SIG-M5 treated with dmso at 0.1 percent for 504 hours (cell line): ENCODE data around the gene GRPR.
"Not testable (repeated sequence)": the region's sequence is repeated elsewhere in the genome, so short reads cannot be mapped to it uniquely, and the experiment has no call there.

Source experiments
- DNase-seq: peaks from one replicate; lab custom pipeline; 2025; ENCODE audit not compliant: unreplicated experiment; lab: John Stamatoyannopoulos, UW

GRPR gene

DNA sequence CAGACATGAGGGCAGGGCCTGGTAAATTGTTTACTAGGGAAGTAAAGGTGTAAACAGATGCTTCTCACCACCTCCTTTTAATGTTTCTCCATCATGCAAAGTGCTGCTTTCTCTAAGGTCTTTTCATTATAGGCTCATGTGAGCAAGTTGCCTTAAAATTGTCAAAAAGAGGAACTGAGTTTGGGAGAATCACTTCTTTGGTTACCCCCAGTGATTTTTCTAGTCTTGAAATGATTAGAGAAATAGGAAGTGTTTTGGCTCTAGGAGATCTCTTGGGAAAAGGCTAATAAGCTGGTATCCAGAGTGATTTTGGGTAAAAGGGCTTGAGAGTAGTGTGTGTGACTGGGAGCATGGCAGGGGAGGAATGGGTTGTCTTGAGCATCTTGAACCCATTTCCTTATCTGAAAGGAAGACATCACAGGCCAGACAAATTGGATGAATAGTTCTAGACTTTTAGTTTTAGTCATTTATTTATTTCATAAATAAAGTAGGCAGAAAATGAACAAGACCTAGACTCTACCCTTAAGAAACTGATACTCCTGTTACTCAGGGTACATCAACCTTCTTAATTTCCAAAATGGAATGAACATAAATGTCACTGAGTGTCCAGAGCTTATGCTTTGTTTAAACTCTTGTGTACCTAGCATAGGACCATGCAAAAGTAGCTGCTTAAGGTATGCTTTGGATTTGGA is 14.2 kb downstream of the GRPR start:
- DNase-seq = peak; percentile 34

DNA sequence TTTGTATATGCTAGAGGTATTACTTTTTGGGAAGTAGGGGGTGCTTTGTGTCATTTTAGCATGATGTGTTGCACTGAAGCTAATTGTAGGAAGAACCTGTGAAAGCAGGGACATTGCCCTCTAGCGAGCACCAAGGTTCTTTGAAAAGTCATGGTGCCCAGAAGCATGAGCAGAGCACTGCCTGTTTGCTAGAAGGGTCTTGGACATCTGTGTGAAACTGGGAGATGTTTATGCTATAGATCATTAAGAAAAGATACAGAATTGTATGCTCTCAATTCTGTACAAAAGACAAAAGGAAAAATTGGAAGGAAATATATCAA is 14.7 kb downstream of the GRPR start:
- DNase-seq = peak; percentile 15

DNA sequence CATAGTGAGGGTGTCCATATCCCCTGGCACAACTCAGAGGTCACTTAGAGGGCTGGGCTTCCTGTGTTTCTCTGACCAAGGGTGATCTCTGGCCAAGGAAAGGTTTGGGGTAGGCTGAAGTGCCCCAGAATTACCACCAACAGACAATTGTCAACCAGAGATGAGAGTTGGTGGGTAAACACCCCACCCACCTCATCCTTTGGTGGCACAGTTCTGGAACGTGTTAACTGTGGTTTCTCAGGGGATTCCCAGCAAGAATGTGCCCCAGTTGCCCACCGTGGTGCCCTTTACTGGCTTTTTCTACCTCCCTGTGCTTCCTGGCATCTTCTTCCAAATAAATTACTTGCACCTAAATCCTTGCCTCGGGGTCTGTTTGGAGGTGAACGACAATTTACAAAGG is 17.1 kb downstream of the GRPR start:
- no peak for DNase-seq

DNA sequence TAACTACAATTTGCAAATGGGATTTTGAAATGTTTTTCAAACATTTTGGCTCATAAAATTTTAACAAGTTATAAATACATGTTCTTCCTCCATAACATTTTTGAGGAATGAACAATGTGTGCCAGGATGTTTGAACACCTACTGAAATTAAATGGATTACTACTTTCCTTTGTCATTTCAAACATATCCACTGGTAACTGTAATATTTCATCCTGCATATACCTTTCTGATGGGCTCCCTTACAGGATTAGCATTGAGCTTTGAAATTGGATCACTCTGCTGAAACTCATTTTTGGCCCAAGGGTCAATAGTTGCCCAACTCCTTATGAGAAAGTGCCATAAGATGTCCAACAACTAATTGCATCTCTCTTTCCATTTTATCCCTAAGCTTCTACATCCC is 17.6 kb downstream of the GRPR start:
- no peak for DNase-seq

DNA sequence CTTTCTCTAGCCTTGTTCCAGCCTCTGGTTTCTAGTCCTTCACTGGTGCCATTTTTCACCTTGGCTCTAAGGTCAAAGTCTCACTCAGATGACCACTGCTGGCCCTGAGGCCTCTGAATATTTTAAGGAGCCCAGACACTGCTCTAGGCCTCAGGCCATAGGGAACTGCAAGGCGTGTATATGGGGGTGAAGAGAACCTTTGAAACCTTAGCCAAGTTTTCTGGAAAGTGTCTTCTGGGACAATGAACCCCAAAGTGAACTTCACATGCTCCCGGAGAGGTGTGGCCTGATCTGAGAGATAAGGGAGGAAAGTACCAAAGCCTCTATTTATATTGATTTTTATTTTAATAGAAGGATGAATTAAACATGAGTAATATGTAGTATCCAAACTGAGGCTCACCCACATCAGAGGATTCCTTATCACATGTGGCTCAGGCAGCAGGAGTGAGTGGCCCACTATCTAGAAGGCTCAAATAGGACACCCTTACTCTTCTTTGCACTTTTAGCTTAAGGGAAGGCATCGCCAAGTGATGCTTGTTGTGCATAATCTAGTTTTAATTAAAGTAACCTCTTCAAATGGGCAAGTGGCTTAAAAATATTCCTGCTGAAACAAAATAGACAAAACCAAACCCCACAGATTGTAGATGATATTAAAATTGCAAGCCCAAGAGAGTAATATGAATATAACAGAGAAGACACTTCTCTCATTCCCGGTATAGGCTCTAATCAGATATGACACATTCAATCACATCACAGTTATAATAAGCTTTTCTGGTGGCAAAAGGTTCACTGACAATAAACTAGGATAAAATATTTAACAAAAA is 18.3 kb downstream of the GRPR start:
- no peak for DNase-seq

DNA sequence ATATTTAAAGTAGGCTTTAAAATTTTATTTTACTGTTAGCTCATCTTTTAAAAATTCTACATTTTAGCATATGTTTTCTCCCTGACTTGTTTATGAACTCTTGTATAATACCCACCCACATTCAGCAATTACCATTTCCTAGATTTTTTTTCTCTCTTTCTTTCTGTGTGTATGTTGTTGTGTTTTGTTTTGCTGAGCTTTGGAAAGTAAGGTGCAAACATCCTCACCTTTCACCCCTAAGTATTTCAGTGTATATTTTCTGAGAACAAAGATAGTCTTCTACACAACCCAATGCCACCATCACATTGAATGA is 18.8 kb downstream of the GRPR start:
- no peak for DNase-seq

DNA sequence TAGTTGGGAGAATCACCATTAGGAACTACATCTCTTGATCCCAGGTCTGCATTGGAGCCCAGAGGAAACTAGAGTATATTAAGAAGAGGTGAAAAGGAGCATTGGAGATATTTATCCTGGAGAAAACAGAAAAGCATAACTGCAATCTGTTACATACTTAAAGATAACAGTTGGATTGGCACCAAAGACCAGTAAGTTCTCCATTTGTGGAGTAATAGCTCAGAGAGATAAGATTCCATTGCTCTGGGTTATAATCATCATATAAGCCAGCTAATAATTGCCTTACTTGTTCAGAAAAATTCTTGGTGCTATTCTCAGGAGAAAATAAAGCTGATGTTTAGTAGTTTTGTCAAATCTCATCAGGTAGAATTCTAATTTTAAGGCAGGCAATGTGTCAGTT is 20.6 kb downstream of the GRPR start:
- no peak for DNase-seq

DNA sequence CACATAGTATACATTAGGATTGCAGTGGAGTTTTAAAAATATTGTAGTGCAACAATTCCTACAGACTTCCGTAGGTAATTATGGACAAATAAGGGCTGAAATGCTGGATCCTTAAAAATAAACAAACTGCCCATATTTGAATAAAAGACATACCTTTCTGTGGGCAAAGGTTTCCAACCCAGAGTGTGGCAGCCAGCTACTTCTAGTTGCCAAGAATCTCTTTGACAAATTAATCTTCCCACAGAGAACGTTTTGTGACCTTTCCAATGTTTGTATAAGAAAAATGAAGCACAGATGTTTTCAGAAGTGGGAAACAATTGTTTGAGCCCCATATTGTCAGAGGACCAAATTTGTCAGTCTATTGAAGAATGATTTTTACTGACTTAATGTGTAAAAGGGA is 21.1 kb downstream of the GRPR start:
- DNase-seq = no peak

DNA sequence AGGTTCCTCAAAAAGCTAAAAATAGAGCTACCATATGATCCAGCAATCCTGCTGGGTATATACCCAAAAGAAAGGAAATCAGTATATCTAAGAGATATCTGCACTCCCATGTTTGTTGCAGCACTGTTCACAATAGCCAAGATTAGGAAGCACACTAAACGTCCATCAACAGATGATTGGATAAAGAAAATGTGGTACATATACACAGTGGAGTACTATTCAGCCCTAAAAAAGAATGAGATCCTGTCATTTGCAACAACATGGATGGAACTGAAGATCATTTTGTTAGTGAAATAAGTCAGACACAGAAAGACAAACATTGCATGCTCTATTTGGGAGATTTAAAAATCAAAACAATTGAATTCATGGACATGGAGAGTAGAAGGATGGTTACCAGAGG is 21.7 kb downstream of the GRPR start:
- not testable (repeated sequence) for DNase-seq

DNA sequence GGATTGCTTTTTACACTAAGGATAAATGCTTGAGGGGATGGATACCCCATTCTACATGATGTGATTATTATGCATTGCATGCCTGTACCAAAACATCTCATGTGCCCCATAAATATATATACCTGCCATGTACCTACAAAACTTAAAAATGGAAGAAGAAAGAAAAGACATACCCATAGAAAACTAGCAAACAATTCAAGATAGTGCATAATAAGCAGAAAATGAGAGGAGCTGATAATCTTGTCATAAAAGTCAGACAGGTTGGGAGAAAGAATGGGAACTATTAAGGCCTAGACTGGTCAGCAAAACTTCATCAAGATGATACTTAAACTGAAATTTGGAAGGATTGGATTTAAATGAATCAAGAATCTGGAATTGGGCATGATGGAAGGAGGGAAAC is 22.3 kb downstream of the GRPR start:
- DNase-seq = no peak

DNA sequence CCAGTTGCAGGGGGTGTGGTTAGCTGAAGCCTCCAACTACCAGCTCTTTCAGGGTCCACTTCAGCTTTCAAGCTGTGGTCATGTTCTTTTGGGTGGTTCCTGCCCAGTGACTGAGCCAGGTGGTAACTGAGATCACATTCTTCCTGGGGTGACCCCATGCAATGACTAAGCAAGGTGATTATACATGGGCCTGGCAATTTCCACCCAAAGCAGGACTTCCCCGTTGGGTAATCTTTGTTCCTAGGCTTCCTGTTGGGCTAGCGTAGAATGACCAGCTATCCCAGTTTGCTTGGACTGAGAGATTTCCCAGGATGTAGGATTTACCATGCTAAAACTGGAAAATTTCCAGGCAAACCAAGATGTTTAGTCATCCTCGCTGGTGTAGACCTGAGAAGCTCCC is 25.5 kb downstream of the GRPR start:
- DNase-seq = no peak

DNA sequence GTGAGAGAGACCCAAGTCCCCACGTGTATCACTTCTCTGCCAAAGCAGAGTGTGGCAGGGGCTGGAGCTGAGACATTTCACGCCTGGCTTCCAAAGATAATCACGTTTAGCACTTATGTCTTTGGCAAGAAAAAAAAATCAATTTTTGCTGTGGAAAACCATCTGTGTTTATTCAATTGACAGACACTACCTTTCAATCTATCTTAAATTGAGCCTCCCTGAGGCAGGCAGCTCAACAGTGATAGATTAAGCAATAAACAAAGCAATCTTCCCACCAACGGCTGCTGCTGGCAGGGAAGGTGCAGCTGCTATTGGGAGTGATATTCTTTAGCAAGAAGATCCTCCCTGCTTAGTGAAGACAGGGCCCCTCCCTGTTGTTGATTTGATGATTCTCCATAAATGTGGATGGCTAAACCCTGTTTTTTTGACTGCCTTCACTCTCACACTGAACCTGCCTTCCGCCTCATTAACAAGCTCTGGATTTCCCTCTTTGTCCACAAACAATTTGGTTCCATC is 32.3 kb downstream of the GRPR start:
- DNase-seq = peak; percentile 70

DNA sequence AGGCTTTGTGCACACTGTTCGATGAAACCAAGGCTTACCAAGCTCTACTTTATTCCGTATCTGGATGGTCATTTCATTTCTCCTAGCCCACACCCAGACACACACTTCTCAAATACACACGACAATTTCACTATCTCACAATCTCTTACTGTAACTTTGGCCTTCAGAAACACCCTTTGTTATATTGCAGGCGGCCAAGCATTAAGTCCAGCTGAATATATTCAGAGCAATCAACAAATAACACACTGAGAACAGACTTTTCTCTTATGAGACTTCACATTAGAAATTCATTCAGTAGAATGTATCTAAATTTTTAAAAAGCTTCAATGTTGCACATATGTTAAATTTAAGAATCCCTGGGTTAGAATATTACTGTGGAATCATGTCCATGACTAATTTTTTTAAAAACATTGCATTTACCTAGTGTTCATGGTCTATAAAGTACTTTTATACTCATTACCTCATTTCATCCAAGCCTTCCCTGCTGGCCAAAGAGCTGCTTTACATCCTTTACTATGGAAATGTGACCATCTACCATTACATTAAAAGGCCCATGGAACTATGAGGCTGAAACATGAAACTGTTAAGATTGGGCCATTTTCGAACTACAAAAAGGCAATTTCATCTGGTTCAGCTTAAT is 33.4 kb downstream of the GRPR start:
- no peak for DNase-seq

DNA sequence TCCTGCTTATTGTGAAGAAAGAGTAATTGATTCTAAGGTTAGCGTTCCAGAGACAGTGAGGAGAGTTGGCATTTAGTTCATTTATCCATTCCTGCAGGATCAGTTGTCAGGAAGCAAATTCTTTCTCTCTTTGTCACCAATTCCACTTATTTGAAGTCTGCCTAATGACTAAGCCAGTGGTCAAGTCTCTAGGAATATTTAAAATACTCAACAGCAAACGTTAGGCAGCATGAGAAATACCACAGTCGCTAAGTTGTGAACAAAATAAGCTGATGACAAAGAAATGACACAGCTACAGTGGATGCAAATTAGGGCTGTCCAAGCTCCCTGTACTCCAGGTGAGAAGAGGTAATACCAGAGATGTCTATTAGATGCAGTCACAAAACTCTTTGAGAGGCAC is 37.4 kb downstream of the GRPR start:
- DNase-seq = no peak

DNA sequence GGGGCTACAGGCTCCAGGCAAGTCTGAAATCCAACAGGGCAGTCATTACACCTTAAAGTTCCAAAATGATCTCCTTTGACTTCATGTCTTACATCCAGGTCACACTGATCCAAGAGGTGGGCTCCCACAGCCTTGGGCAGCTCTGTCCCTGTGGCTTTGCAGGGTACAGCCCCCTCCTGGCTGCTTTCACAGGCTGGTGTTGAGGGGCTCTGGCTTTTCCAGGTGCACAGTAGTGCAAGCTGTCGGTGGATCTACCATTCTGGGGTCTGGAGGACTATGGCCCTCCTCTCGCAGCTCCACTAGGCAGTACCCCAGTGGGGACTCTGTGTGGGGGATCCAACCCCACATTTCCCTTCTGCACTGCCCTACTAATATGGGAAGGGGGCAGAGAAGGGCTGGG is 37.8 kb downstream of the GRPR start:
- DNase-seq = not testable (repeated sequence)

DNA sequence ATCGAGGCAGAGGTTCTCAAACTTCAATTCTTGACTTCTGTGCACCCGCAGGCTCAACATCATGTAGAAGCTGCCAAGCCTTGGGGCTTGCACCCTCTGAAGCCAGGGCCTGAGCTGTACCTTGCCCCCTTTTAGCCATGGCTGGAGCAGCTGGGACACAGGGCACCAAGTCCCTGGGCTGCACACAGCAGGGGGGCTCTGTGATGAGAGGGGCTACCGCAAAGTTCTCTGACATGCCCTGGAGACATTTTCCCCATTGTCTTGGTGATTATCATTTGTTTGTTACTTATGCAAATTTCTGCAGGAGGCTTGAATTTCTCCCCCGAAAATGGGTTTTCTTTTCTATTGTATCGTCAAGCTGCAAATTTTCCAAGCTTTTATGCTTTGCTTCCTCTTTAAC is 39.0 kb downstream of the GRPR start:
- DNase-seq = no peak

DNA sequence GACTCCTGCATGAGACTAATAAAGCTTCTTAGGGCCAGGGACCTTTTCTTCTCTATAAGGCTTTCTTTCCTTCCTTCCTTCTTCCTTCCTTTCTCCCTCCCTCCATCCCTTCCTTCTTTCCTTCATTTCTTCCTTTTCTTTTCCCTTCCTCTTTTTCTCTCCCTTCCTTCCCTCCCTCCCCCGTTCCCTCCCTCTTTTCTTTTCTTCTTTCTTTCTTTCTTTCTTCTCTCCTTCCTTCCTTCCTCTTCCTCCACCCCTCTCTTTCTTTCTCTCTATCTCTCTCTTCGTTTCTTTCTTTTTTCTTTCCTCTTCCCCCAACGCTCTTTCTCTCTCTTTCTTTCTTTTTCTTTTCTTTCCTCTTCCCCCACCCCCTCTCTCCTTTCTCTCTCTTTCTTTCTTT is 41.4 kb downstream of the GRPR start:
- no peak for DNase-seq

DNA sequence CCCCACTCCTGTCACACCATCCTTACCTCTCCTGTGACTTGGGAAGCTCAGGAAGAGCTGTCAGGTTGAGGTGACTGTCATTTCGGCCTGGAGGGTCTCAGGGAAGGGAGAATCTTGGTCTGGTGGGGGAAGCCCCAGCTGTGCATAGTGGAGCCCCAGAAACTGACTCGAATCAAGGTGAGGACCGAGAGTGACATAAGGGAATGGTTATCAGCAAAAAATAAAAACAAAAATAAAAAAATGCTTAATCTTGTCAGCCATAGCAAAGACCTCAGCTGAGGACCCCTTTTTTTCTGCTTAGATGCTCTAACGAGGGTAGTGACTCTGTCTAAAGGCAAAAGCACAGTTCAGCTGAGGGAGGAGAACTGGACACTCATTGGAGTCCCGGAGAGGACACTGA is 43.8 kb downstream of the GRPR start, which contains the start of gene MAGEB17:
MAGEB17 (plus strand) TSS at position 301 of the 400 bp plus-strand sequence. CDS start 2,902 bp downstream, outside the sequence.
- DNase-seq = no peak

DNA sequence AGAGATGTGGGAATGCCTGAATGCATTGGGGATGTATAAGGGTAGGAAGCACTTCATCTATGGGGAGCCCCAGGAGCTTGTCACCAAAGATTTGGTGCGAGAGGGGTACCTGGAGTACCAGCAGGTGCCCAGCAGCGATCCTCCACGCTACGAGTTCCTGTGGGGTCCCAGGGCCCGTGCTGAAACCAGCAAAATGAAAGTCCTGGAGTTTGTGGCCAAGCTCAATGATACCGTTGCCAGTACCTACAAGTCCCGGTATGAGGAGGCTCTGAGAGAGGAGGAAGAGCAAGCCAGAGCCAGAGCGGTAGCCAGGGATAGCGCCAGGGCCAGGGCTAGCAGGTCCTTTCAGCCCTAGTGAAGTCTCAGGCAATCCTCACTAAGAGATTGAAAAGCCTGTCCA is 47.7 kb downstream of the GRPR start:
- no peak for DNase-seq

DNA sequence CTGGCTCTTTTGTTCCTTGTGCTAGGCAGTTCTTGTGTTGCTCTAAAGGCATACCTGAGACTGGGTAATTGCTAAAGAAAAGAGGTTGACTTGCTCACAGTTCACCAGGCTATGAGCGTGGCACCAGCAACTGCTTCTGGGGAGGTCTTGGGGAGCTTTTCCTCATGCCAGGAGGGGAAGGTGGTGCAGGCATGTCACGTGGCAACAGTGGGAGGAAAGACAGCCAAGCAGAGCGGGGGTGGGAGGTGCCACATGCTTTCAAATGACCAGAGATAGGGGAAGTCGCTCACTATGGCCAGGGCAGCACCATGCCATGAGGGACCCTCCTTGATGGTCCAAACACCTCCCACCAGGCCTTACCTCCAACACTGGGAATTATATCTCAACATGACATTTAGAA is 48.6 kb downstream of the GRPR start:
- DNase-seq = no peak

DNA sequence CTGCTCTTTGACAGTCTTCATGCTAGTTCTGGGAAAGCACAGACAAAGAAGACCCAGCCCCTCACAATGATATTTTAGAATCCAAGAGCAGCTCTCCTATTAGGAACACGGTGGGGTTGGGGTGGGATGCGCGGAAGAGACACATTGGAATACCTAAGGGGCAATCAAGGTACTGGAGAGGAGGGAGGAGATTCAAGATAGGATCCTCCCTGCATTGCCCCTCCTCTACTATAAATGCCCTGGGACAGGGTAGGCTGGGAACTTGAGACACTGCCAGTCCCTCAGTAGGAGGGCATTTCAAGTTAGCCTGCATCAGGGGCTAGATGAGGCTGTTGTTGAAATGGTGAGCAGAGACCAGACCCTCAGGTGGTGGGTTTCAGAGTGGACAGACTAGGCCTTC is 49.0 kb downstream of the GRPR start:
- no peak for DNase-seq
